ENCODE results near the gene TM7SF2. TPM values are rescaled to one million over a fixed set of nuclear protein-coding genes. Genes with fewer than 3 reads are reported as not detected.
A peak's percentile ranks its signal among the peaks of the same experiment; 100 is the strongest.

Gene TM7SF2
- polyA plus RNA-seq, 3 donors = 1.8 to 4.5 (median 1.8) TPM

GRCh38 chr11:65067446-65067845 is 44.2 kb upstream of the TM7SF2 start:
- no peaks in the 10 kb centered on the region for H3K27me3 ChIP-seq (ENCODE audit: control insufficient read depth in 2 of 2, insufficient read depth in 2 of 2, low read length in 2 of 2)
- peaks cover 8% of the 10 kb centered on the region for H3K4me1 Mint-ChIP-seq
- WGBS (ENCODE audit: insufficient coverage) = 97% methylated on average over 10 of the region's 10 CpGs
- no peak overlapping the region for H3K4me3 ChIP-seq (replicated peaks in 1 of 3; ENCODE audit: low read depth in 2 of 3, low read length in 3 of 3)
- no peak overlapping the region for H3K9ac ChIP-seq (ENCODE audit: insufficient read depth, low read length, poor library complexity, severe bottlenecking)
- H3K79me2 ChIP-seq (ENCODE audit: insufficient read depth, low read length) = no peaks in the 10 kb centered on the region
- no peak for TF ChIP-seq CTCF (IDR thresholded peaks at IDR 0.05)
- no peak for DNase-seq
- H3K4me2 ChIP-seq (replicated peaks; ENCODE audit: extremely low read depth, low read length, poor library complexity, severe bottlenecking) = no peak overlapping the region
- no peak overlapping the region for H3K27ac ChIP-seq (ENCODE audit: low read depth in 1 of 2, low read length in 2 of 2)
- no peaks in the 10 kb centered on the region for H4K20me1 ChIP-seq (ENCODE audit: insufficient read depth, low read length)
- H3K4me1 ChIP-seq (ENCODE audit: control insufficient read depth in 1 of 2, insufficient read depth in 2 of 2, low read length in 2 of 2) = no peaks in the 10 kb centered on the region
- no peaks in the 10 kb centered on the region for H3K36me3 ChIP-seq (replicated peaks in 1 of 2; ENCODE audit: control insufficient read depth in 1 of 2, insufficient read depth in 2 of 2, low read length in 2 of 2)
- intact Hi-C loops (cut with micrococcal nuclease) = no loop called here
- H2AFZ ChIP-seq (ENCODE audit: insufficient read depth, low read depth, low read length, poor library complexity, severe bottlenecking) = no peak overlapping the region
- no peaks in the 10 kb centered on the region for H3K9me3 ChIP-seq (replicated peaks in 1 of 2; ENCODE audit: control insufficient read depth in 1 of 2, insufficient read depth in 1 of 2, low read length in 2 of 2)
- peaks cover 0 to 6% (median 2%) of the 10 kb centered on the region in 3 donors for H3K27me3 Mint-ChIP-seq (ENCODE audit: low read depth in 3 of 3)
- H3K36me3 Mint-ChIP-seq = no peaks in the 10 kb centered on the region
- H3K9me3 Mint-ChIP-seq = no peaks in the 10 kb centered on the region
- H3K27ac Mint-ChIP-seq = no peak overlapping the region
- no peak overlapping the region for H3K4me3 Mint-ChIP-seq

- Histone ChIP-seq H3K36me3 (replicated peaks in 1 of 2; ENCODE audit: control insufficient read depth in 1 of 2, insufficient read depth in 2 of 2, low read length in 2 of 2) (no peaks in the 10 kb centered on the region), H3K27me3 (ENCODE audit: control insufficient read depth in 2 of 2, insufficient read depth in 2 of 2, low read length in 2 of 2) (no peaks in the 10 kb centered on the region), H3K4me1 (ENCODE audit: control insufficient read depth in 1 of 2, insufficient read depth in 2 of 2, low read length in 2 of 2) (no peaks in the 10 kb centered on the region), H3K79me2 (ENCODE audit: insufficient read depth, low read length) (no peaks in the 10 kb centered on the region), H3K9me3 (replicated peaks in 1 of 2; ENCODE audit: control insufficient read depth in 1 of 2, insufficient read depth in 1 of 2, low read length in 2 of 2) (no peaks in the 10 kb centered on the region), H4K20me1 (ENCODE audit: insufficient read depth, low read length) (no peaks in the 10 kb centered on the region), H2AFZ (ENCODE audit: insufficient read depth, low read depth, low read length, poor library complexity, severe bottlenecking) (no peak overlapping the region), H3K4me2 (replicated peaks; ENCODE audit: extremely low read depth, low read length, poor library complexity, severe bottlenecking) (peak overlapping the region; percentile 21), H3K9ac (ENCODE audit: insufficient read depth, low read length, poor library complexity, severe bottlenecking) (no peak overlapping the region), H3K27ac (ENCODE audit: low read depth in 1 of 2, low read length in 2 of 2) (no peak overlapping the region), H3K4me3 (replicated peaks in 1 of 3; ENCODE audit: low read depth in 2 of 3, low read length in 3 of 3) (no peak overlapping the region)
- Mint-ChIP-seq H3K4me3 (no peak overlapping the region), H3K4me1 (peaks cover 3% of the 10 kb centered on the region), H3K9me3 (no peaks in the 10 kb centered on the region), H3K27me3 (ENCODE audit: low read depth in 3 of 3) (peaks cover 0 to 4% (median 2%) of the 10 kb centered on the region in 3 donors), H3K36me3 (no peaks in the 10 kb centered on the region), H3K27ac (peak overlapping the region in 1 of 7 donors; percentile 25)
- intact Hi-C loops (cut with micrococcal nuclease) = no loop called here
- peak in 2 of 3 donors; percentile 32 to 65 for DNase-seq
- 18% methylated on average over 4 of the region's 9 CpGs for WGBS (ENCODE audit: insufficient coverage)
- TF ChIP-seq CTCF (IDR thresholded peaks at IDR 0.05) = no peak
These were observed 42.5 kb upstream of the TM7SF2 start for GRCh38 chr11:65069217-65069616.
